GM19193 (cell line): ENCODE measurements around the gene MSL1.

Experiments used
- POLR2A ChIP-seq: IDR thresholded peaks from 4 replicates; pipeline ENCODE4 v1.6.1; 2011; ENCODE audit not compliant: insufficient read depth, insufficient read length; ENCODE audit errors: extremely low read depth

Gene MSL1

GRCh38 chr17:40124279-40125141 is 2.7 kb downstream of the MSL1 start:
- TF ChIP-seq POLR2A, result no peak

DNA sequence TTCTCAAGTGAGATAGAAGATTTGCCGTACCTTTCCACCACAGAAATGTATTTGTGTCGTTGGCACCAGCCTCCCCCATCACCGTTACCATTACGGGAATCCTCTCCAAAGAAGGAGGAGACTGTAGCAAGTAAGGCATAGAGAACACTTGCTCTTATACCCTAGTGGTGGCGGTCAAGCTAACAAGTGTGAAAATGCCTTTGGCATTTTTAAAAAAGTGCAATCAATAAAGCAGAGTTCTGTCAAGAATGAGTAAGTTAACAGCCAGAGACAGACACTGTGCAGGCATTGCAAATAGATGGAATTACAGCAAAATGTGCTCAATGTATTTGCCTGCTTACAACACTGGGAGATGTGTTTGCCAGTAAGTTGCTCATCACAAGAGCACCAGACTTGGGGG is 7.7 kb downstream of the MSL1 start:
- no peak for TF ChIP-seq POLR2A

- TF ChIP-seq POLR2A, result no peak
Observed at GRCh38 chr17:40130352-40131042, 8.7 kb downstream of the MSL1 start.

GRCh38 chr17:40134184-40134583 is 12.4 kb downstream of the MSL1 start:
- TF ChIP-seq POLR2A, result no peak

GRCh38 chr17:40135817-40136216 is 14.0 kb downstream of the MSL1 start:
- no peak for TF ChIP-seq POLR2A

- TF ChIP-seq POLR2A, result no peak
Observed at GRCh38 chr17:40139566-40140058, 17.8 kb downstream of the MSL1 start.

DNA sequence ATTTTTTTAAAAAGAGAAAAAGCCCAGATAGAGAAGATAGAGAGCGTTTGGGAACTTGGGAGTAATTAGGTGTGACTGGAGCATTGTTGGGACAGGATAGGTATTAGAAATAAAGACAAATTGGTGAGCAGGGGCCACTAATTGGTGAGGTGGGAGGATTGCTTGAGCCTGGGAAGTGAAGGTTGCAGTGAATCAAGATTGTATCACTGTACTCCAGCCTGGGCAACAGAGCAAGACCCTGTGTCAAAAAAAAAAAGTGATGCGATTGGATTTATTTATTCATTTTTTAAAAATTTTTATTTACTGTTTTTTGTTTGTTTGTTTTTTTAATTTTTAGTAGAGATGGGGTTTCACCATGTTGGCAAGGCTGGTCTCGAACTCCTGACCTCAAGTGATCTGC is 23.7 kb downstream of the MSL1 start:
- TF ChIP-seq POLR2A, result no peak

- TF ChIP-seq POLR2A, result no peak
Observed at GRCh38 chr17:40148527-40148926, 26.8 kb downstream of the MSL1 start.

DNA sequence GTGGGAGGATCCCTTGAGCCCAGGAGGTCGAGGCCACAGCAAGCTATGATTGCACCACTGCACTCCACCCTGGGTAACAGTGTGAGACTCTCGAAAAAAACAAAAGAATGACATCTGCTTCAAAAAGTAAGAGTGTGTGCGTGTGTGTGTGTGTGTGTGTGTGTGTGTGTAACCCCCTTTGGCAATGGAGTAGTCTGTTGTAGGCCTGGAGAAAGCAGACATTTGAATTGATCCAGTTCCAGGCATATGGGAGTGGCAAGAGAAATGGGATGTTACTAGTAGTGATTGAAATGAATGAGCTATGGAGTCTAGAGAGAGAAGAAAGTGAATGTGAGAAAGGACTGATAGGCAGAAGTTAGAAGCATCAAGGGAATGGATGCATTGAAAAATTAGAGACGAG is 28.5 kb downstream of the MSL1 start:
- TF ChIP-seq POLR2A, result no peak

GRCh38 chr17:40151414-40151963 is 29.7 kb downstream of the MSL1 start:
- TF ChIP-seq POLR2A, result no peak

- no peak for TF ChIP-seq POLR2A
Observed at GRCh38 chr17:40153603-40154236, 31.9 kb downstream of the MSL1 start.

- no peak for TF ChIP-seq POLR2A
Observed at GRCh38 chr17:40157973-40158372, 36.2 kb downstream of the MSL1 start.

DNA sequence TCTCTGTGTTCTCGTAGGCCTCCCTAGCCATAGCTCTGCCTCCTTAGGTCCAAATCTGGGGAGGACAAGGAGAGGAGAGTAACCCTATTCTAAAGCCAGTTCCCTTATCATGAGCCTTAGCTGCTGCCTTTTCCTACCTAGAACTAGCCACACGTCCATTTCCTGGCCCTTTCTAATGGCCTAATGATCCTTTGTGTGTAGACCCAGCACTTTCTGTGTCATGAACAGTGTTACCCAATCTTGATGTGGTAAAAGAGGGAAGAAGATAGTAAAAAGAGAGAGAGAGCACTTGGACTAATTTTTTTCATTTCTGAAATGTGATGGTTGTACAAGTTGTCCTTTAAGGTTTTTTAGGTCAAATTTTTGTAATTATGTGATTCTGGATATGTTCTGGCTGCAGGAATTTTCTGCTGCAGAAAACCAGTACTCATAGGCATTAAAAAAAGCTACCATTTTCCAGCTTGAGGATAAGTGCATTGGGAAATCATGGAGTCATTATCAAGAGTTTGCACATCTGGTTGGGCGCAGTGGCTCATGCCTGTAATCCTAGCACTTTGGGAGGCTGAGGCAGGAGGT is 36.8 kb downstream of the MSL1 start:
- no peak for TF ChIP-seq POLR2A

DNA sequence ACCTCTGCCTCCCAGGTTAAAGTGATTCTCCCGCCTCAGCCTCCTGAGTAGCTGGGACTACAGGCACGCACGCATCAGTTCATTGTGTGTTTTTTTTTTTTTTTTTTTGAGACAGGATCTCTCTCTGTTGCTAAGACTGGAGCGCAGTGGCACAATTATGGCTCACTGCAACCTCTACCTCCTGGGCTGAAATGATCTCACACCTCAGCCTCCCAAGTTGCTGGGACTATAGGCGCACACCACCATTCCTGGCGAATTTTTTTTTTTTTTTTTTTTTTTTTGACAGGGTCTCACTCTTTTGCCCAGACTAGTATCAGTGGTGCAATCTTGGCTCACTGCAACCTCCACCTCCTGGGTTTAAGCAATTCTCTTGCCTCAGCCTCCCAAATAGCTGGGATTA is 37.7 kb downstream of the MSL1 start:
- TF ChIP-seq POLR2A, result no peak
